HG02852 (cell line): ENCODE results near the gene EIF5.

Experiments used
- ATAC-seq: cut with Tn5 transposase; IDR thresholded peaks from one replicate; pipeline ENCODE4 v1.9.1; 2021; ENCODE audit warnings: mild to moderate bottlenecking, moderate library complexity; ENCODE audit not compliant: unreplicated experiment

EIF5 gene

DNA sequence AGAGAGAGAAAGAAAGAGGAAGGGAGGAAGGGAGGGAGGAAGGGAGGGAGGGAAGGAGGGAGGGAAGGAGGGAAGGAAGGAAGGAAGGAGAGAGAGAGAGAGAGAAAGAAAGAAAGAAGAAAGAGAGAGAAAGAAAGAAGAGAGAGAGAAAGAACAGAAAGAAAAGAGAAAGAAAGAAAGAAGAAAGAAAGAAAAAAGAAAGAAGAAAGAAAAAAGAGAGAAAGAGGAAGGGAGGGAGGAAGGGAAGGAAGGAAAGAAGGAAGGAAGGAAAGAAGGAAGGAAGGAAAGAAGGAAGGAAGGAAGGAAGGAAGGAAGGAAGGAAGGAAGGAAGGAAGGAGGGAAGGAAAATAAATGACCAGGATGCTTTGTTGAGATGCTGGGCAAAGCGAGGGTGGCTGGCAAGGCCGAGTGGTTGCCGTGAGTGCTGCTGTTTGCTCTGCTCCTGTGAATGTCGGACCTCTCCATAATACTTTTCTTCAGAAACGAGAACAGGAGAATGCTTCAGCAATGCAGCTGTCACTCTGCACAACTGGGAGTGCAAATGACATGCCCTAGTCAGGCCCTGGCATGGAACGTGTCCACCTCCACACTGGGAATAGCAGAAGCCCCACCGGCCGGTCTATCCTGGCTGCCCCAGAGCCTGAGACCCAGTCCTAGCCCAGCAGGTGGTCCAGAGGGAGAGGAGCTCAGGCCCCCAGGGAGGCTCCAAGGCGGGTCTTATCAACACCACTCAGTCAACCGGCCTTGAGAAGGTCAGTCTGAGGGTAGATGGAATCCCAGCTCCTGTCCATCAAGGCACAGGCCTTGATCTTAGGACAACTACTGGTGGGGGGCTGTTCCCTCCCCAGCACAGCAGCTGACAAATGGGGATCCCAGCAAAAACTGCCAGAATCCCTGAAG, 25.1 kb upstream of the EIF5 start:
- no peak for ATAC-seq

GRCh38 chr14:103310576-103311095, 23.4 kb upstream of the EIF5 start:
- no peak for ATAC-seq

GRCh38 chr14:103311171-103311997, 22.7 kb upstream of the EIF5 start:
- no peak for ATAC-seq

- ATAC-seq: no peak
These were observed 21.9 kb upstream of the EIF5 start for GRCh38 chr14:103312006-103312635.

GRCh38 chr14:103313704-103314103, 20.3 kb upstream of the EIF5 start:
- no peak for ATAC-seq

DNA sequence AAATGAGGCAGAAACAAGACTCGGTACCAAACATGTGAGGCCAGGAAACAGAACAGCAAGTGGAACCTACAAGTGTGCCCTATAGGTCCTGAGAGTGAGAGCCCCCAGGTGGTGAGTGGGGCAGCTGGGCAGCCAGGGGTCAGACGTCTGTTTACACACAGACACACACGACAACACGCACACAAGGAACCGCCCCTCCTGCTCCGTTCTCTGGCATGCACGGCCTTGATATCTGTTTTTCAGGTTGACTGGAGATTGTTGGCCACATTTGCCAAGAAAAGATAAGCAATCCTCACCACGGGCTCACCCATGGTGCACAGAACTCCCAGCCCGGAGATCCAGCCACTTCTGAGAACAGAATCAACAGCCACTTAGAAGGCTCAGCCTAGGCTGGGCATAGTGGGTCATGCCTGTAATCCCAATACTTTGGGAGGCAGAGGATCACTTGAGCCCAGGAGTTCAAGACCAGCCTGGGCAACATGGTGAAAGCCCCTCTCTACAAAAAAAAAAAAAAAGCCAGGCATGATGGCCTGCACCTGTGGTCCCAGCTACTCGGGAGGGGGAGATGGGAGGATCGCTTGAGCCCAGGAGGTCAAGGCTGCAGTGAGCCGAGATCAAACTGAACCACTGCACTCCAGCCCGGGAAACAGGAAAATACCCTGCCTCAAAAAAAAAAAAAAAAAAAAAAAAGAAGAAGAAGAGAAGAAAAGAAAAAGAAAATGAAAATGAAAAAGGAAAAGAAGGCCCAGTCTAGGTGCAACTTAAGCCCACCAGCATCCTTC, 19.4 kb upstream of the EIF5 start:
- no peak for ATAC-seq

- no peak for ATAC-seq
These were observed 18.6 kb upstream of the EIF5 start for GRCh38 chr14:103315351-103315911.

DNA sequence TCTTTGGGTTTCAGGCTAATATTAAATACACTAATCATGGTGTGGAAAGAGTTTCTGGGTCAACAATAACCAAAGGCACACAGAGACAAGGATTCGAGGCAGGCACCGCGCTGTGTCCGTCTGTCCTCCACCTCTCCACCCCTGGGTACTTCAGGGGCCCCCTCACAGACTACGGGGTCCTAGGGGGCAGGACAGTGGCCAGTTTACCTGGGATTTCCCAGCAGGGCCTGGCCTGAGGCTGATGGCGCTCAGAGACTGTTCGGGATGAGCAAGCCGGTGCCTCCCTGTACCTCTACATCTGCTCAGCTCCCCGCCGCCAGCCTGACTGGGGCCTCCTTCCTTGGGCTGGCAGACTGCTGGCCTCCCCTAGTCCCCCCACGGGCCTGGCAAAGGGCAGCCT, 18.1 kb upstream of the EIF5 start:
- no peak for ATAC-seq

GRCh38 chr14:103316721-103317121, 17.3 kb upstream of the EIF5 start:
- ATAC-seq: no peak

DNA sequence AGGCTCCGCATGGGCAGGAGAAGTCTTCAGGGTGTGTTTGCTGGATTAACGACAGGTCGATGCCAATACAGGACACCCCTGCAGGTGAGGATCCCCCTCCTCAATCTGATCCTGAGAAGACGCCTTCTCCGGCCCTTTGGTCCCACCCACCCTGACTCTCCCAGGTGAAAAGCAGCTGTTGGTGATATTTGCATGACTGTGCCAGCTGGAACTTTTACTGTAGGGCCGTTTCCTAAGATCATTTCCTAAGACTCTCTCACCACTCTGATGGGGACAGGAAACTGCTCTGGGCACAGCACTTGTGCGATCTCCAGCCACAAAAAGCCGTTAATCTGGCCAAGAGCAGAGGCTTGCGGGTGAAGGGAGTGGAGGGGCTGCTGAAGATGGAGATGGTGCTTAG, 16.8 kb upstream of the EIF5 start:
- ATAC-seq: no peak

GRCh38 chr14:103317976-103318580, 16.0 kb upstream of the EIF5 start:
- no peak for ATAC-seq

DNA sequence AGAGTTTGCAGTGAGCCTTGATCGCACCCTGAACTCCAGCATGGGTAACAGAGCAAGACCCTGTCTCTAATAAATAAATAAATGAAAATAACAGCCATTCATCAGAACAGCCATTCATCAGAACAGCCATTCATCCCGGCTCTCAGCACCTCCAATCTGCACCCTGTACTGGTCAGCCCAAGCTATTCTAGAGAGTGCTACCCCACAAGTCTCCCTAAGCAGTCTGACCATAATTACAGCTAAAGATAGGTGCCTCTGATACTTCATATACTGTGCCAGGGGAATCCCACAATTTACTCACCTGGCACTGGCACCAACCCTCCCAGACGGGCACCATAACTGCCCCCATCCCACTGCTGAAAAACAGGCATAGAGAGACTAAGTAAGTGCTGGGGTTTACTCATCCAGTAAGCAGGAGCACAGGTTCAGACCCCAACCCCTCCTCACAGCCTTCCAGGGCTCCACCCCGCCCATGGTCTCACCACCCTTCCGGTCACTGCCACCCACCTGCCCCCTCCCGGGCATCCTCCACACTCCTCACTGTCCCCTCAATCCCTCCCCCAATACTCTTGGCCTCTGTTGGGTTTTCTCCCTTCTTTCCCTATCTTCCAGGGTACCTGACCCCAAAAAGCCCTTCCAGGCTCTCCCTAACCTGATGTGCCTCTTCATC, 15.2 kb upstream of the EIF5 start:
- ATAC-seq: peak; percentile 36

DNA sequence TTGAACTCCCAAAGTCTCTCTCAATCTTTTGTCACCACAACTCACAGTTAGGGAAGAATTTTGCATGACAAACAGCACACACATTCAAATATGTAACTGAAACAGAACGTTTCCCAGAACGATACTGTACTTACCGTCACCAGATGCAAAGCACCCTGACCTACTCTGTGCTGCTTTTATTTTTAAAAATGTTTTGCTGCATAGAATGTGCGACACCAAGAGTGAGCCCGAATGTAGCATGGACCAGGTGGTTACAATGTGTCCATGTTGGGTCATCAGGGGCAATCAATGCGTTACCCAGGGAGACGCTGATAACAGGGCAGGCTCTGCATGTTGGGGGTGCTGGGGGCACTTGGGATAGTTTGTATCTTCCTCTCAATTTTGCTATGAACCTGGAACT, 14.6 kb upstream of the EIF5 start:
- ATAC-seq: peak; percentile 75

DNA sequence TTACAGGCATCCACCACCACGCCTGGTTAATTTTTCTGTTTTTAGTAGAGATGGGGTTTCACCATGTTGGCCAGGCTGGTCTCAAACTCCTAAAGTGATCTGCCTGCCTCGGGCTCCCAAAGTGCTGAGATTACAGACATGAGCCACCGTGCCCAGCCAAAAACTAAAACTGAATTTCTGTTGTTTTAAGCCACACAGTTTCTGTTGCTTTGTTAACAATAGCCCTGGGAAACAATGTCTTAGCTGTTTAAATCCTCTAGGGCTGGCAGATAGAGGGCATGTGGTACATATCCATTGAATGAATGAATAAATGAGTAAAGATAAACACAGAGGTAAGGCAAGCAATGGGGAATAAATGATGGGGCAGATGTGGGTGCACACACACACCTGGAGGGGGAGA, 8.0 kb upstream of the EIF5 start:
- no peak for ATAC-seq

DNA sequence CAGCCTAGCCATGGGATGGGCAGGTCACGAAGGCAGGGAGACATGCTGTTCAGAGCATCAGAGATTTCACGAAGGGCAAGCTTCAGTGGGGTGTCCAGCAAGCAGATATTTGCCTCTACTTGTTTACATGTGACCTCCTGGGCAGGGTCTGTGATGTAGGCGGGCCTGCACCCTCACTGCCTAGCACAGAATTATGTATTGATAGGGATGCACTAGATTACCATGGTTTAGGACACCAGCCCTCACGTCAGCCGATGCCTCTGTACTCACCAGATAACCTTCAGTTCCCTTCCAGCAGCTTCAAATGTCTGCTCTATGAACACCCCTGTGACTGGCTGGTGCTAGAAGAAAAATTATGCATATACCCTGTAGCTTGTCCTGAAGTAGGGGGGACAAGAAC, 5.1 kb upstream of the EIF5 start:
- ATAC-seq: no peak

- ATAC-seq: no peak
These were observed 4.4 kb upstream of the EIF5 start for GRCh38 chr14:103329401-103330347.

DNA sequence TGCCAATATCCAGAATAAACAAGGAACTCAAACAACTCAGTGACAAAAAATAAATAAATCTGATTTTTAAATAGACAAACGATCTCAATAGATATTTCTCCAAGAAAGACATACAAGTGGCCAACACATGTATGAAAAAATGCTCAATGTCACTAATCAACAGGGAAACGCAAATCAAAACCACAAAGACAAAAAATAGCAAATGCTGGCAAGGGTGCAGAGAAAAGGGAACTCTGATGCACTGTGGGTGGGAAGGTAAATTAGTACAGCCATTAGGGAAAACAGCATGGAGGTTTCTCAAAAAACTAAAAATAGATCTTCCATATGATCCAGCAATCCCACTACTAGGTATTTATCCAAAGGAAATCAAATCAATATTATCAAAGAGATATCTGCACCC, 3.5 kb upstream of the EIF5 start:
- ATAC-seq: no peak
